Activated CD4-positive, alpha-beta T cell treated with anti-CD3 and anti-CD28 coated beads, Interleukin-10, Interleukin-2, amounts not matched to agents 100 ng/mL and 50 ng/mL, durations not matched to agents 16 hours and 8 hours (primary cell): ENCODE data around the gene CMPK1.
"Not testable (repeated sequence)": the region's sequence is repeated elsewhere in the genome, so short reads cannot be mapped to it uniquely, and the experiment has no call there.

ENCODE experiments used
- DNase-seq: peaks from one replicate; pipeline ENCODE4 v3.0.0-alpha.2; 2020

CMPK1 gene

GRCh38 chr1:47338249-47339077 lies 4.9 kb downstream of the CMPK1 start:
- DNase-seq: no peak

GRCh38 chr1:47340227-47340626 lies 6.6 kb downstream of the CMPK1 start:
- DNase-seq: no peak

- DNase-seq: not testable (repeated sequence)
Observed at GRCh38 chr1:47346979-47347378, 13.4 kb downstream of the CMPK1 start.

GRCh38 chr1:47347735-47348134 lies 14.1 kb downstream of the CMPK1 start:
- no peak for DNase-seq

GRCh38 chr1:47348246-47348645 lies 14.7 kb downstream of the CMPK1 start:
- DNase-seq: no peak

GRCh38 chr1:47351305-47351704 lies 17.7 kb downstream of the CMPK1 start:
- DNase-seq: peak; percentile 88

GRCh38 chr1:47361380-47361779 lies 27.8 kb downstream of the CMPK1 start:
- no peak for DNase-seq

GRCh38 chr1:47362828-47363227 lies 29.2 kb downstream of the CMPK1 start:
- DNase-seq: no peak

- DNase-seq: no peak
Observed at GRCh38 chr1:47367651-47368050, 34.1 kb downstream of the CMPK1 start.

- no peak for DNase-seq
Observed at GRCh38 chr1:47371016-47371517, 37.5 kb downstream of the CMPK1 start.

- DNase-seq: no peak
Observed at GRCh38 chr1:47374501-47374900, 40.9 kb downstream of the CMPK1 start.

- DNase-seq: no peak
Observed at GRCh38 chr1:47378147-47378546, 44.6 kb downstream of the CMPK1 start.

GRCh38 chr1:47380699-47381098 lies 47.1 kb downstream of the CMPK1 start:
- no peak for DNase-seq

- no peak for DNase-seq
Observed at GRCh38 chr1:47382399-47382983, 48.9 kb downstream of the CMPK1 start.

GRCh38 chr1:47384083-47384482 lies 50.5 kb downstream of the CMPK1 start:
- DNase-seq: no peak

- DNase-seq: no peak
Observed at GRCh38 chr1:47385020-47385419, 51.4 kb downstream of the CMPK1 start.

- no peak for DNase-seq
Observed at GRCh38 chr1:47386268-47386667, 52.7 kb downstream of the CMPK1 start.

GRCh38 chr1:47388030-47388890 lies 54.7 kb downstream of the CMPK1 start:
- no peak for DNase-seq

- peak; percentile 62 for DNase-seq
Observed at GRCh38 chr1:47388891-47389238, 55.3 kb downstream of the CMPK1 start.

- no peak for DNase-seq
Observed at GRCh38 chr1:47389731-47390130, 56.1 kb downstream of the CMPK1 start.

- DNase-seq: no peak
Observed at GRCh38 chr1:47390843-47391242, 57.3 kb downstream of the CMPK1 start.

- DNase-seq: no peak
Observed at GRCh38 chr1:47393141-47393540, 59.6 kb downstream of the CMPK1 start.

- DNase-seq: no peak
Observed at GRCh38 chr1:47395433-47395832, 61.8 kb downstream of the CMPK1 start.
